Astrocyte (in vitro differentiated cells and primary cell): ENCODE results near the gene ASAP2.

ENCODE experiments used
- CTCF ChIP-seq: IDR thresholded peaks from 2 replicates; pipeline ENCODE4 v1.5.1; 2011; ENCODE audit warnings: low read depth, mild to moderate bottlenecking, inconsistent platforms, low read length, moderate library complexity; ENCODE audit not compliant: insufficient read depth
- EZH2 ChIP-seq: IDR thresholded peaks from 2 replicates; pipeline ENCODE4 v1.6.1; 2012; ENCODE audit warnings: mild to moderate bottlenecking, low read length, inconsistent platforms; ENCODE audit not compliant: insufficient read depth

DNA sequence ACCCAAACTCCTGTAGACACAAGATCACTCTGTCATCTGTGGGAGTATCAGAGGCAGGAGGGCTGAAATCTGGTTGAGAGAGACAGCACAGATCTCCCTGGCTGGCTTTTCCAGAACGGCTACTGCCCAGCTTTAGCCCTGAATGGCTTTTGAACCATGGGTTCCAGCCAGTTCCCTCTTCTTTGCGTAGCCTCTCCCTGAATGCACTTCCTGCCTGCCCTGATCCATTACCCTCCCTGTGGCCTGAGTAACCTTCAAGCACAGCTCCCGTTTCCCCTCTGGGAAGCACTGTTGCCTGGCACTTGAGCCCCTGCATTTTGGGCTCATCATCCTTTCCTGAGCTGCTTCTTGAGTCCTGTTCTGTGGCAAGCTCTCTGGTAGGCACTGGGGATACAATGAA, 68.8 kb downstream of the ASAP2 start:
- TF ChIP-seq CTCF (no peak), EZH2 (no peak)
